ENCODE data around the gene NCOR1. TPM values are rescaled to one million over a fixed set of nuclear protein-coding genes. Genes with fewer than 3 reads are reported as not detected.

The NCOR1 gene
- polyA plus RNA-seq, 1 donor: 54.2 TPM

DNA sequence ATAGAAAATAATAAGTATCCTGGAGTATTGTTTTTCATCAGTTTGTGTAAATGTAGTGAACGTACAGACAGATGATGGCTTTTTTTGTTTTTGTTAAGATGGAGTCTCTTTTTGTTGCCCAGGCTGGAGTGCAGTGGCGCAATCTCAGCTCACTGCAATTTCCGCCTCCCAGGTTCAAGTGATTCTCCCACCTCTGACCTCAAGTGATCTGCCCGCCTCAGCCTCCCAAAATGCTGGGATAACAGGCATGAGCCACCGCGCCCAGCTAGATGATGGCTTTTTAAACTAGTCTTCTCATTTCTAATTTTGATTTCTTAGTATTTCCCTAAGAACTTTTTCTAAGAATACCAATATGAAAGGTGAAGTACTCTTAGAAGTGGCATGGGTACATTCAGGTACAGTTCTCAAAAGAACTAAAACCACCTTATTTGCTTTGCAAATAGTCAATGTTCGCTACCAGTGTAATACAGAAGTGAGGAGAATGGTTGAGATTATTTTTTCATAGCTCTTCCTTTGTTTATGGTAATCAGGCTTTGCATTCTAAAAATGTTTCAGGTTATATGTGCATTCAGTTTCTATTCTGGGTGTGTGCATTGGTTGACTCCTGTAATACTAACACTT, 181.5 kb downstream of the NCOR1 start:
- no peak for DNase-seq (ENCODE audit: low read depth)

DNA sequence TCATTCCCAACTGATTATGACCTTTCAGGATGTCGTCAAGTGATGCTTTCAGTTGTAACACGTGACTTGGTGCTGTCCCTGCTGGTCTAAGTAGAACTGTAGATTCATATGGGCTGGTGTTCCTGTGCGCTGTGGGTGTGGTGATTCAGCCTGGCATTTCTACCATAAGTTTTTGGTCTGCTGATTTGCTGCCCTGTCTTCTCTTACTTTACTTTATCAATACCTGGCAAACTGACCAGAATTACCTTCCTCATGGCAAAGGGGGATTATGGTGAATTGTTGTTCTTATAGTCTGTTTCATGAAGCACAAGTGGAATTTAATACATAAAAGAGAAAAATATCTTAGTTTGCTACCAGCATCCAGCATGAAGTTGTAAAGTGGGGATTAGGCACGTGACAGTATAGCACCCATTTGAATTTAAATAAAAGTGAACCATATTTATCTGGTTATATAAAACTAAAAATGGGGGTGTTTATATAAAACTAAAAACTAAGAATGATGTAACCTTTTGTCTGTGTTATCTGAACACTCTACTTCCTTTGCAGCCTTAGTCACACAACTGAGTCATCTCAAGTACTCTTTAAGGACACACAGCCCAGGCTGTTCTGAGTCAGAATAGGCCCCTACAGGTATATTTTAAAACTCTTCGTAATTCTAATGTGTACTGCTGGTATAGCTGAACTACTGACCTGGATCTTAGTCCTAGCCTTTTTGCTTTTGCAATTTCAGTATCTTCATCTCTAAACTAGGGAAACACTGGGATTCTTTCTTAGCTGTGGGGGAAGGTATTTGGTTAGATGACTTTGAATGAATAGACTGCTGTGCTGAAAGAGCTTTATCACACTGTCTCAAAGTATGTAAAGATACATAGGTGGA, 187.4 kb downstream of the NCOR1 start:
- DNase-seq (ENCODE audit: low read depth): no peak

DNA sequence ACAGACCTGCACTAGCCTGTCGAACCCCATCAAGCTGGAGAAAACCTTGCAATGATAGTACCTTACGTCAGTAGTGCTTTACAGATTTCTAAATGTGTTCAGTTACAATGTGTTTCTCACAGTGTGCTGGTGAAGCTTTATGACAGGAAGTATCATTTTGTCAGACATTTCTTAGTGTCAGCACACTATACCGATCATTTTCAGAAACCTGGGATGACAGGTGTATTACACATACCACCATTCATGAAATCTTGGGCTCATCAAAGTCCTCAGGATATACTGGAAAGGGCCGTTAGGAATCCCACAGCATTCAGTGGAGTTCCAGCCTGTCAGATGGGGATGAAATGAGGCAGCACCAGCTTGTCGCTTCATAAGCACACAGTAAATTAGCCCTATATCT, 188.4 kb downstream of the NCOR1 start:
- DNase-seq (ENCODE audit: low read depth): no peak

DNA sequence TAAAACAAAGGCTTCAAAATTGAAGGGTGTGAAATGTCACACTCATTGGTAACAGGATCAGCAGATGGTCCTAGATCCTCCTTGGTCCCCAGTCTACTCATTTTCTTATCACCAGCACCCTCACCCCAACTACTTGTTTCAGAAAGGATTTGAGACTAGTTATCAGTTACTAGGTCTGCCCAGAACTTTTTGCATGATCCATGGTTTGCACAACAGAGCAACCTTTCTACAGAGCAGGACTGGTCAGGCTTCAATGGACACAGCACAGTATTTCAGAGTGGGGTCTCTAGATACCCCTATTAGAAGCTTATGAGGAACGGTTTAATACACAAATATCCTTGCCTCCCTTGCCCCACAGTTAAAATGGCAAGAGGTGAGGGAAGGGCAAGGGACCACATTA, 190.1 kb downstream of the NCOR1 start:
- no peak for DNase-seq (ENCODE audit: low read depth)

DNA sequence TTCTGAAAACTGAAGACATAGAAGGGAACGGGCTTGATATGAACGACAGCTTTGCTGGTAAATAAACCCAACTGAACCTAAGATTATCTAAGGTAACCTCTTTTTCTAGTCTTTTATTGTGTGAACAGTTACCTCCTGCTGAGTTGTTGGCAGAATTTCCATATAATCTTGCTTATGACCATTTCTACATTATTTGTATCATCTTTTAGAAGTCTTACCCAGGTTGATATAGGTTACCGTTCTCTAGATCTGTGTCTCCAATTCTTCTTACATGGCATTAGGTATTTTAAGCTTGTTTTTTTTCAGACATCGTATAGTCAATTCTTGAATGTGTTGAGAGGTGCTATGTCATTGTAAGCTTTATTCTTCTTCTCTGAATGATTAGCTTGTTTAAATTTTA, 191.5 kb downstream of the NCOR1 start:
- DNase-seq (ENCODE audit: low read depth): no peak

DNA sequence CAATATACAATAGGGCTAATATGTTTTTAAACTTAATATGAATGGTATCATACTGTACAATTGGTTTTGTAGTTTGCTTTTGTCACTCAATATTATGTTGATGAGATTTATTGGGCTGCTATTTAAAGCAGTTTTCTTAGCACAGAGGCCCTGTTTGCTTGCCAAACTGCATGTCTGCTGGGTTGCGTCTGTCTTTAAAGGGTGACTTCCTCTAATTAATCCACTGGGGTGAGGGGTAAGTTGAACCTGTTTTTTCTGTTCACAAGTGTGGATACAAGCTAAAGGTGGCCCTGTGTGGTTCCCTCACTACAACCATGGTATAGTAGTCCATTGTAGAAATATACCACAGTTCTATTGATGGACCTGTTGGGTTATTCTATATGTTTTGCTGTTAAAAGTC, 196.0 kb downstream of the NCOR1 start:
- no peak for DNase-seq (ENCODE audit: low read depth)

DNA sequence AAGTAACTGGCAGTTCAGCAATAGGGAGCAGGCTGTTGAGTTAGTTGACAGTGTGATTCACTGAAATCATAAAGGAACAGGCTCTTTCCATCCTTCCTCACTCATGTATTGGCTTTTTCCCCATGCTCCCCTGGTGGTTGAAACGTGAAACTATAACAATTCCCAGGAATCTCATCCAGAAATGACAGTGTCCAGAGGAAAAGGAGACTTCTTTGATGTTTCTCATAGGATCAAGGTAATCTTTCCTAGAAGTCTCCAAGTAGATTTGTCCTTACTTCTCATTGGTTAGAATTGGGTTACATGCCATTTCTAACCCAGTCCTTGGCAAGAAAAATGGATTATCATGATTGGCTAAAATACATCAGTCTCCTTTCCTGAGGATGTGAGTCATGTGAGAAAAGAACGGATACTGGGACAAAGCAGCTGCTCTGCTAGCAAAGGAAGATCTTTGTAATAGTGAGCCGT, 201.4 kb downstream of the NCOR1 start:
- DNase-seq (ENCODE audit: low read depth): no peak

DNA sequence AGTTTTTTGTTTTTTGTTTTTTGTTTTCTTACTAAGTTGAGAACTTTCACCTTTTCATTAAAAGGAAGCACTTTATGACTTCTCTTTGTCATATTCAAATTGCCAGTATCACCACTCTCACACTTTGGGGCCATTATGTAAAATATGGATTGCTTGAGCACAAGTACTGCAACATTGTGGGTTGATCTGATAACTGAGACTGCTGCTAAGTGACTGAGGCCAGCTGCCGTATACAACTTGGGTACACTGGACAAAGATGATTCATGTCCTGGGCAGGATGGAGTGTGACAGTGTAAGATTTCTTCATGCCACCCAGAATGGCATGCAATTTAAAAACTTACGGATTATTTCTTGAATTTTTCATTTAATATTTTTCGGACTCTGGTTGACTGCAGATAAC, 207.9 kb downstream of the NCOR1 start:
- DNase-seq (ENCODE audit: low read depth): no peak

DNA sequence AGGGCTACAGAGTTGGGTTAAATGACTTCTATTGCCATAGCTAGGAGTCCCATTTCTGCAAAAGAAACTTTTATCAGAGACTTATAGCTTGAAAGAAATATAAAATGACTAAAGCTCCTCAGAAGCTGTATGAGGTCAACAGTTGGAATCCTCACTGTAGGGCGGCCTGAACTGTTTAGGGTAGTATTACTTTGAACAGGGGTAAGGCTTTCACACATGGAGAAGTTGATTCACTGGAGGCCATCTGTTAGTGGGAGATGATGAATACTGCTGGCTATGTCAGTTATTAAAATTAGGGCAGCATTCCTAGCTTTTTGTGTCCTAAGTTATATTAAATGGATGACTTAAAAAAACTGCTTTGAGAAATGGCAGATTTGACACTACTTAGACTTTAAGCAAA, 209.7 kb downstream of the NCOR1 start:
- DNase-seq (ENCODE audit: low read depth): no peak

DNA sequence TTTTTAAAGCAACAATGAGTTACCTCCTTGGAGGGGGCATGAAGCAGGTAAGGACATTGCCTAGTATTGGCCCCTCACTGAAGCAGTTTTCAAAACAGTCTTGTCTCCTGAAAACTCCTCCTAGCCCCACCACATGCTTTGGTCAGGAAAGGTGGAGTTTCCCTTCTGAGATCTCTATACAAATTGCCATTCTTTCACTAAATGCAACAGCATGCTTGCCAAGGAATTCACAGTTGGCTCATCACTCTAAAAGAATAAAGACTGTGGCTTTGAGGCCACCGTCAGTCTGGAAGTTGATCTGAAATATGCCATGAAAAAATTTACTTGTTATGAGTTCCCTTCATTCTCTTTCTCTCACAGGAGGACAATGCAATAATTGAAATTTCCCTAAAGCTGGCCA, 211.5 kb downstream of the NCOR1 start:
- DNase-seq (ENCODE audit: low read depth): no peak

DNA sequence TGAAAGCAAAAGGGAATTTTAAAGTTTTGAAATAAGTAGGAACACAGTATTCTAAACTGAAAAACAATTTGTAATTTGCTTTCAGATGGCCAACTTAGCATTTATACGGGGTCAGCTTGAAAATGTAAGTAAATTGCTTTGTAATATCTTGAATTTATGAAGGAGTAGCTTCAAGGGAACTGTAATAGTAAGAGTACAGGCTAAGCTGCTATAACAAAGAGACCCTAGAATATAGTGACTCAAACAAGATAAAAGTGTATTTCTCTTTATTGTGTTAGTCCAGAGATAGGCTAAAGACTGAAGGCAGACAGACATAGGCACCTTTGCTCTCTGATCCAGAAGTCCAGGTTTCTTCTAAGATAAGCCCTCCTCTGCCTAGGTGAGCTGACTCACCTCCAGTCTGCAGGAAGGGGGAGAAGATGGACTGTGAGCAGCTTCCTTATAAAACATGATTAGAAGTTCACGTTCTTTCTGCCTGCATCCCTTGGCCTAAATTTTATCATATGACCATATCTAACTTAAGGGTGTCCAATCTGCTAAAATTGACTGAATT, 212.6 kb downstream of the NCOR1 start:
- DNase-seq (ENCODE audit: low read depth): no peak

DNA sequence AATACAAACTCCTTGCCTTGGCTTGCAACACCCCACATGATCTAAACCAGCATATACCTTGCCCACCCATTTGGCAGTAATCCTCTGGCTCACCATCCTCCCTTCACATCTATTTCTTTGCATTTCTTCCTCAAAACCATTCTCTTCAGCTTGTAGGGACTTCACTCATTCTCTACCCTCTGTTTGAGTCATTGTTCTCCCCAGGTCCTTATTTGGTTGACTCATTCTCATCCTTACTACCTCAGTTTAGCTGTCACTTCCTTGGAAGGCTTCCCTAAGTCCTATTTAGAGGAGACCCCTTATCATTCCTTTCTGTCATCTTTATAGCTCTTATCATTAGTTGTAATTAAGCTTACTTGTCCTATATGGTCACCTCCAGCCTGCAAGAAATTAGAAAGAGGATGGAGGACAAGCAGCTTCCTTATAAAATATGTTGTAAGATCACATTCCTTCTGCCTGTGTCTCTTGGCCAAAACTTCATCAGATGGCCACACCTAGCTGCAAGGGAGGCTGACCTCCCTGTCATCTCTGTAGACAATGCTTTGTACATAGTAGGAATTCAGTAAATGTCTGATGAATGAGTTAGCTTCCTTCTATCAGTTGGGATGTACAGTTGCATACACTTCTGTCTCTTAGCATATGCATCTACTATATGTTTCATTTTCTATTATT, 214.0 kb downstream of the NCOR1 start:
- no peak for DNase-seq (ENCODE audit: low read depth)

DNA sequence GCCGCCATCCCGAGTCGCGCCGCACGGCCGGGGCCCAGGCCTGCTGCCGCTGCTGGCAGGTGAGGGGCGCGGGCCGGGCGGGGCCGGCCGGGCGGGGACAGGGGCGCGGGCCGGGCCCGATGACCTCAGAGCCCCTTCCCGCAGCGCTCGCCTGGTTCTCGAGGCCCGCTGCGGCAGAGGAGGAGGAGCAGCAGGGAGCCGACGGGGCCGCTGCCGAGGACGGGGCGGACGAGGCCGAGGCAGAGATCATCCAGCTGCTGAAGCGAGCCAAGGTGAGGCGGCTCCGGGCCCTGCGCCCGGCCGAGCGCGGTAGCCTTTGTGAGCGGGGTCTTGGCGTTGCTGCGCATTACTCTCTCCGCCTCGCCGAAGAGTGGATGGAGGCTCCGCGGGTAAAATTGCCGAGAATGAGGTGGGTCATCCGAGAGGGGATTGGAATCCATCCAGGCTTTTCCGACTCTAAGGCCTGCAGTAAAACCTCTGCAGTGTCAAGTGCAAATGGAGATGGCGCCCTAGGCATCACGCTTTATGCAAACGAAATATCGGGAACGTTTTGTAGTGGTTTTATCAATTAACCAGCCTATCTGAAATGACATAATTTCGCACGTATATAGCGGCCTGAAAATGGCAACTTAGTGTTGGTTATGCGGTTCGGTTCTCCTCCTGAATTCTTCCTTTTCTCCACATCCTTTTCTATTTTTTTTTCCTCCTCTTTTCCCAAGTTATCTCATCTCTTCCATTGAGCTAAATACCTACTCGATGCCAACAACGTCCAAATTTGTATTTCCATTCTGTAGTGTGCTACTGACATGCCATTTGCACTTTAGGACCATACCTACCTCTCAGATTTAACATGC, 215.1 kb downstream of the NCOR1 start:
- DNase-seq (ENCODE audit: low read depth): peak; percentile 17

DNA sequence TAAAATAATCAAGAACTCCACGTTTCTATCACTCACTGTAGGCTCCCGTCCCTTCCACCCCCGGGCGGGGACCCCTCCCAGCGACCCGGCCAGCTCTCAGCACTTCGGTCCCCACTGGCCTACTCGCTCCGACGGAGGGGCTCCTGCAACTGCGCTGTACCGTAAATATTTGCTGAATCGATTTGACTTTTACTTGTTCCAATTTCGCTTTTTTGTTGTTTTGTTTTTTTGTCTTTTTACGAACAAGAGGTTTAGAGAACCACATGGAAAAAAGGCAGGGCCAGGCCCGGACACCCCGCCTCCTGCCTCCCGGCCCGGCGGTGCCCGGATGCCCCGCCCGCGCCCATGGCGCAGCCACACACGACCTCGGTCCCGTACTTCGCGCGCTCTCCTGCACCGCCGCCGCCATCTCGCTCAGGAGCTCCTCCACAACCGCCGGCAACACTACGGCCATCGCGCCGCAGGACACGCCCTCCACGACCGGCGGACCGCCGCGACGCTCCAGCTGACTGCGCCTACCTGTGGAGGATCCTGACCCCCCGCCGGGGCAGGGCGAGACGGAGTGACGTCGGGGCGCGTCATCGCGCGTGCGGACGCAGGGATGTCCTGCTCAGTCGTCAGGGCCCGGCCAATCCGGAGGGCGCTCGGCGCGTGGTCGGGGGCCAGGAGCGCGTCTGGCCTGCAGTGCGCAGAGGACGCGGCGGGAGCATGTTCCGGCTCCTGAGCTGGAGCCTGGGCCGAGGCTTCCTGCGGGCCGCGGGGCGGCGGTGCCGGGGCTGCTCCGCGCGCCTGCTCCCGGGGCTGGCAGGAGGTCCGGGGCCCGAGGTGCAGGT, 216.0 kb downstream of the NCOR1 start, which contains the start of the genes TTC19 and ZSWIM7:
TTC19 (plus strand) TSS at position 684 of the 833 bp plus-strand sequence; CDS start at position 709, 25 bp downstream.
ZSWIM7 (minus strand) TSS at position 564 of the 833 bp plus-strand sequence; CDS start at position 454, 110 bp downstream.
- peak; percentile 84 for DNase-seq (ENCODE audit: low read depth)

DNA sequence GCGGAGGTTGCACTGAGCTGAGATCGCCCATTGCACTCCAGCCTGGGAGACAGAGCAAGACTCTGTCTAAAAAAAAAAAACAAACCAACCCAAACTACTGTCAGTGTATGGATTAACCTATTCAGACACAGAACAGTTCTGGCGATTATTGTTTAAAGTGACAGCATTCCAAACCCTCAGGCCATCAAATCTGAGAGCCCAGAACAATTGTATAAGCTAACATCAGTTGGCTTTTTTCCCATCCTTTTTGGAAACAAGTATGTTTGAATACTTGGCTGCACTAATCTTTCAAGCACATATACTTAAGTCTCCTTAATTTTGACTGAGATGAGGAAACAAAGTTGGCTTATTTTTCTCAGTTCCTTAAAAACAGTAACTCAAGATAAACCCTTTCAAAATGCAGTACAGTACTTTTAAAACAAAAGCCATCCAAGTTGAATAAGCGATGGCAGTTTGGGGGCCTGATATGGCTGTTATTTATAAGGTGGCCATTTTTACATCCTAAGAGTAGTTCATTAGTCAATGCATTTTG, 217.2 kb downstream of the NCOR1 start:
- no peak for DNase-seq (ENCODE audit: low read depth)

DNA sequence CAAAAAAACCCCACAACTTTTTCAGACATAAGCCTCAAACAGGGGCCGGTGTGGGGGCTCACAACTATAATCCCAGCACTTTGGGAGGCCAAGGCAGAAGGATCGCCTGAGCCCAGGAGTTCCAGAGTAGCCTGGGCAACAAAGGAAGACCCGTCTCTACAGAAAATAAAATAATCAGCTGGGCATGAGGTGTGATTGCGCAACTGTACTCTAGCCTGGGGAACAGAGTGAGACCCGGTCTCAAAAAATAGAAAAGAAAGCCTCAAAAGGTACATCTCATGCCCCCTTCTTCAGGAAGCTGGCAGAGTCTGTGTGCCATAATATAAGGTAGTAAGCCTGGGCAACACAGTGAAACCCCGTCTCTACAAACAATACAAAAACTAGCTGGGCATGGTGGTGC, 219.0 kb downstream of the NCOR1 start:
- no peak for DNase-seq (ENCODE audit: low read depth)

DNA sequence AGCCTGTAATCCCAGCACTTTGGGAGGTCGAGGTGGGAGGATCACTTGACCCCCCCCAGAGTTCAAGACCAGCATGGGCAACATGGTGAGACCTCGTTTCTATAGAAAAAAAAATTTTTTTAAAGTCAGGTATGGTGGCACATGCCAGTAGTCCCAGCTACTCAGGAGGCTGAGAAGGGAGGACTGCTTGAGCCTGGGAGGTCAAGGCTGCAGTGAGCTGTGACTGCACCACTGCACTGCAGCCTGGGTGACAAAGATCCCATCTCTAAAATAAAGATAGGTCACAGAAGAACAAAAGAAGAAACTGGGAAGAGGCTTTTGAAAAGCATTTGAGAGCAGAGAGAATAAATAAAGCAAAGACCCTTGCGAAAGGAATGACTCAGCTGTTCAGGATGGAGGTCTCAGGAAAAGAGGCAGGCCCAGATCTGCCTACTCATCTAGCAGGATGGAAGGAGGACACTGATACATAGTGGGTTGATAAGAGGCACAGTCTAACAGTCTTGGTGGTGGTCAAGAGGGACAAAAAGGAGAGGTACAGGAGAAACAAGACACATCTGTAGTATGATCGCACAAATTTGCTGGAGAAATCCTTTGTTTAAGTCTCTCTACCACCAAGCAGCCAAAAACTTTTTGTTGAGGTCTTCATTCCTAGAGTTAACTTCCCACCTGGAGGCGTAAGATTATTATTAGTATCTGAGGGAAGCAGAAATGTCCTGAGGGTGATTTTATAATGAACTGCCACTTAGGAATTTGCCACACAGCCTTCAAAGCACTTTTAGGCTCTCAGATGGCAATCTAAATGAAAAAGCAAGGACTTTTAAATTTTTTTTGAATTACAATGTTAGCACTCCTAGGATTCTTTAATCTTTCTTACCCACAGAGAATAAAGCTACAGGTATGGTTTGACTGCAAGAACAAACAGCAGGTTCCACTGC, 233.4 kb downstream of the NCOR1 start:
- DNase-seq (ENCODE audit: low read depth): no peak

DNA sequence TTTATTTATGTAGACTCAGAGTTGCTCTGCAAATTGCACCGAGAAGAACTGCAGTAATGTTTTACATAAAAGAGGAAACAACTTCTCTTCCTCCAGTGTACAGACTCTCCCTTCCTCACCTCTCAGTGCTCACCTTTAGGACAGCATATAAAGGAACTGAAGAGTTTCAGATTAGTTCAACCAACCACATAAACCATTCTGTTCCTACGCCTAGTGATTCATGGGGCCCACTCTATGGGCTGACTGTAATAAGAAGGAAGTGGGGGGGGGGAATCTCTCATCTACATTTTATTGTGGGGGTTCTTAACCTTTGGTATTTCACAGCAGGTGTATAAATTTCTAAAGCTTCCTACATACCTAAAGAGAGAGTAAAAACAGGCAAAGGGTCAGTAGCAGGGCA, 234.1 kb downstream of the NCOR1 start:
- DNase-seq (ENCODE audit: low read depth): no peak

All from forelimb muscle (tissue), 1 donor.